Gastrocnemius medialis (tissue), 4 donors: ENCODE results near the gene KIT. TPM values are rescaled to one million over a fixed set of nuclear protein-coding genes. Genes with fewer than 3 reads are reported as not detected.

Source experiments
- ATAC-seq, 2 donors: fragments of 150-250 bp; one replicate each; pipeline ENCODE4 v1.9.1; 2016
- DNase-seq, 2 donors: peaks; one replicate each; pipeline ENCODE4 v3.0.0-alpha.2; 2019
- H3K27ac ChIP-seq, 4 donors: fragments of 200-600 bp; sonication (generic); 1 replicate in 1 of 4; 2 replicates in 3 of 4; pipeline ENCODE4 v1.5.1; 2016 to 2018; ENCODE audit warnings: mild to moderate bottlenecking in 2 of 4, moderate library complexity in 1 of 4
- H3K27me3 ChIP-seq, 3 donors: fragments of 200-600 bp; sonication (generic) in 2 of 3; 1 replicate in 1 of 3; 2 replicates in 2 of 3; pipeline versions ENCODE4 v1.5.1 to v1.6.0; 2016 to 2019; ENCODE audit warnings: mild to moderate bottlenecking in 1 of 3, moderate library complexity in 1 of 3
- H3K36me3 ChIP-seq, 2 donors: fragments of 200-600 bp; sonication (generic) in 1 of 2; one replicate each; pipeline ENCODE4 v1.5.1; 2017 to 2018
- H3K4me1 ChIP-seq, 2 donors: fragments of 200-600 bp; sonication (generic) in 1 of 2; one replicate each; pipeline ENCODE4 v1.5.1; 2016 to 2017; ENCODE audit warnings: mild to moderate bottlenecking in 2 of 2
- H3K4me3 ChIP-seq, 4 donors: fragments of 200-600 bp; sonication (generic) in 3 of 4; 1 replicate in 1 of 4; 2 replicates in 3 of 4; pipeline ENCODE4 v1.5.1; 2016 to 2019; ENCODE audit warnings: mild to moderate bottlenecking in 2 of 4
- H3K9me3 ChIP-seq, 3 donors: fragments of 200-600 bp; sonication (generic) in 2 of 3; 1 replicate in 1 of 3; 2 replicates in 2 of 3; pipeline ENCODE4 v1.5.1; 2016 to 2019
- POLR2A ChIP-seq, 2 donors: fragments of 450-650 bp; IDR thresholded peaks; one replicate each; pipeline ENCODE4 v1.6.1; 2017; ENCODE audit warnings: antibody characterized with exemption in 2 of 2, mild to moderate bottlenecking in 2 of 2, moderate library complexity in 2 of 2
- in situ Hi-C, 4 donors: fragments of 200-750 bp; cut with MboI; loops; one replicate each; pipeline versions ENCODE4 v1.15.0 to v1.8.0; 2017; ENCODE audit warnings: low sequenced_read_pairs in 4 of 4
- intact Hi-C: fragments of 100-400 bp; cut with DNase I; formaldehyde crosslinking; loops from one replicate; pipeline ENCODE4 v1.15.1; 2023; ENCODE audit warnings: low total_unique reads
- total RNA-seq, 4 donors: library from RNA; depleted of rRNA; stranded (reverse); fragments of >200 nt; gene quantifications; one replicate each; pipeline versions ENCODE4 v1.1.0 to v1.2.3, GENCODE V29; 2016
- TF ChIP-seq, protein P1 (sequence below), 5 experiments: fragments of 450-650 bp in 3 of 5; fragments of 200-600 bp in 2 of 5; sonication (generic) in 2 of 5; IDR thresholded peaks in 4 of 5; conservative IDR thresholded peaks in 1 of 5; 1 replicate in 4 of 5; 2 replicates in 1 of 5; pipeline ENCODE4 v1.5.1; 2016 to 2019; ENCODE audit warnings: antibody characterized with exemption in 5 of 5, mild to moderate bottlenecking in 3 of 5, moderate library complexity in 3 of 5

The KIT gene
- total RNA-seq, 4 donors from 2014 or later = 0.62 to 2.9 (median 1.9) TPM

DNA sequence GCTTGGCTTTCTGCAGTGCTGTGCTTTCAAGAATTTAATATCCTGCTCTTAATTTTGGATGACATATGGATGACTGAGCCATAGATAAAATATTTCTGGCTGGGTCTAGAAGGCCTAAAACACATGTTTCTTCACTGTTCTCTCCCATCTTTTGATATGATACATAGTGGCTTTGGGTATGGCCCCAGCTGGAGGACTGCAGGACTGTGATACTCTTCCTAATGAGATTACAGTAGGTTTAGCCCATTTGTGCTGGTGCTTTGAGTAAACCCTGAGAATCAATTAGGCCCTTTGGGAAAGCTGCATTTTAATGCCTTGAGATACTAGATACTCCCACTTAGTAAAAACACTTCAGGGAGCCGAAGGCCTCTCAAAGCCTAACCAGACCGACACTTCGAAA, 38.0 kb downstream of the KIT start:
- no peak for DNase-seq
- in situ Hi-C loops (no loop called here), intact Hi-C loops (no loop called here)
- H3K27me3 ChIP-seq = no peaks in the 10 kb centered on the region
- H3K4me3 ChIP-seq = no peak overlapping the region
- no peaks in the 10 kb centered on the region for H3K36me3 ChIP-seq
- no peak for TF ChIP-seq POLR2A (IDR thresholded peaks at IDR 0.05)
- TF ChIP-seq, protein P1, sequence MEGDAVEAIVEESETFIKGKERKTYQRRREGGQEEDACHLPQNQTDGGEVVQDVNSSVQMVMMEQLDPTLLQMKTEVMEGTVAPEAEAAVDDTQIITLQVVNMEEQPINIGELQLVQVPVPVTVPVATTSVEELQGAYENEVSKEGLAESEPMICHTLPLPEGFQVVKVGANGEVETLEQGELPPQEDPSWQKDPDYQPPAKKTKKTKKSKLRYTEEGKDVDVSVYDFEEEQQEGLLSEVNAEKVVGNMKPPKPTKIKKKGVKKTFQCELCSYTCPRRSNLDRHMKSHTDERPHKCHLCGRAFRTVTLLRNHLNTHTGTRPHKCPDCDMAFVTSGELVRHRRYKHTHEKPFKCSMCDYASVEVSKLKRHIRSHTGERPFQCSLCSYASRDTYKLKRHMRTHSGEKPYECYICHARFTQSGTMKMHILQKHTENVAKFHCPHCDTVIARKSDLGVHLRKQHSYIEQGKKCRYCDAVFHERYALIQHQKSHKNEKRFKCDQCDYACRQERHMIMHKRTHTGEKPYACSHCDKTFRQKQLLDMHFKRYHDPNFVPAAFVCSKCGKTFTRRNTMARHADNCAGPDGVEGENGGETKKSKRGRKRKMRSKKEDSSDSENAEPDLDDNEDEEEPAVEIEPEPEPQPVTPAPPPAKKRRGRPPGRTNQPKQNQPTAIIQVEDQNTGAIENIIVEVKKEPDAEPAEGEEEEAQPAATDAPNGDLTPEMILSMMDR (IDR thresholded peaks at IDR 0.05 in 4 of 5, conservative IDR thresholded peaks at IDR 0.05 in 1 of 5) = no peak
- no peak for ATAC-seq
- no peak overlapping the region for H3K27ac ChIP-seq
- no peaks in the 10 kb centered on the region for H3K9me3 ChIP-seq
- H3K4me1 ChIP-seq = no peaks in the 10 kb centered on the region

- TF ChIP-seq POLR2A (IDR thresholded peaks at IDR 0.05) = no peak
- TF ChIP-seq, protein P1 (IDR thresholded peaks at IDR 0.05 in 4 of 5, conservative IDR thresholded peaks at IDR 0.05 in 1 of 5) = no peak
- intact Hi-C loops (no loop called here), in situ Hi-C loops (no loop called here)
- Histone ChIP-seq H3K27me3 (no peaks in the 10 kb centered on the region), H3K9me3 (no peaks in the 10 kb centered on the region), H3K27ac (no peak overlapping the region), H3K36me3 (no peaks in the 10 kb centered on the region), H3K4me3 (no peak overlapping the region), H3K4me1 (no peaks in the 10 kb centered on the region)
- ATAC-seq = no peak
- DNase-seq = no peak
These were observed 38.9 kb downstream of the KIT start for GRCh38 chr4:54696649-54697048.

- H3K36me3 ChIP-seq = no peaks in the 10 kb centered on the region
These were observed 43.2 kb downstream of the KIT start for GRCh38 chr4:54700986-54701385.

GRCh38 chr4:54703182-54703581, 45.4 kb downstream of the KIT start:
- intact Hi-C loops = no loop called here

More at GRCh38 chr4:54700986-54701385, 43.2 kb downstream of the KIT start:
- no peak for ATAC-seq
- H3K27me3 ChIP-seq = no peaks in the 10 kb centered on the region
- in situ Hi-C loops (no loop called here), intact Hi-C loops (no loop called here)
- TF ChIP-seq, protein P1 (IDR thresholded peaks at IDR 0.05 in 4 of 5, conservative IDR thresholded peaks at IDR 0.05 in 1 of 5) = no peak
- TF ChIP-seq POLR2A (IDR thresholded peaks at IDR 0.05) = no peak
- no peak overlapping the region for H3K27ac ChIP-seq
- DNase-seq = no peak
- H3K4me1 ChIP-seq = no peaks in the 10 kb centered on the region
- H3K4me3 ChIP-seq = no peak overlapping the region
- H3K9me3 ChIP-seq = no peaks in the 10 kb centered on the region

More at GRCh38 chr4:54703182-54703581, 45.4 kb downstream of the KIT start:
- DNase-seq = no peak
- in situ Hi-C loops = no loop called here
- no peak overlapping the region for H3K4me3 ChIP-seq
- H3K27ac ChIP-seq = no peak overlapping the region
- TF ChIP-seq, protein P1 (IDR thresholded peaks at IDR 0.05 in 4 of 5, conservative IDR thresholded peaks at IDR 0.05 in 1 of 5) = no peak
- TF ChIP-seq POLR2A (IDR thresholded peaks at IDR 0.05) = no peak
- H3K36me3 ChIP-seq = no peaks in the 10 kb centered on the region
- no peaks in the 10 kb centered on the region for H3K27me3 ChIP-seq
- H3K4me1 ChIP-seq = no peaks in the 10 kb centered on the region
- H3K9me3 ChIP-seq = no peaks in the 10 kb centered on the region
- no peak for ATAC-seq
